HUES64 (cell line): ENCODE data around the gene TDRD7.

ENCODE experiments used
- H3K27ac ChIP-seq: 2 replicates; pipeline ENCODE4 v1.7.0; 2013; ENCODE audit warnings: low read depth, low read length, inconsistent platforms
- H3K27me3 ChIP-seq: 2 replicates; pipeline ENCODE4 v1.6.1; 2013; ENCODE audit warnings: mild to moderate bottlenecking, low read length; ENCODE audit not compliant: insufficient read depth
- H3K36me3 ChIP-seq: 2 replicates; pipeline ENCODE4 v1.6.1; 2013; ENCODE audit warnings: mild to moderate bottlenecking, low read length; ENCODE audit not compliant: insufficient read depth
- H3K4me1 ChIP-seq: 2 replicates; pipeline ENCODE4 v1.6.1; 2013; ENCODE audit warnings: mild to moderate bottlenecking, low read length, moderate library complexity; ENCODE audit not compliant: insufficient read depth
- H3K4me3 ChIP-seq: 2 replicates; pipeline ENCODE4 v1.5.1; 2013; ENCODE audit warnings: mild to moderate bottlenecking, low read length, moderate library complexity
- H3K9ac ChIP-seq: 2 replicates; pipeline ENCODE4 v1.6.1; 2013; ENCODE audit warnings: mild to moderate bottlenecking, low read depth, low read length
- H3K9me3 ChIP-seq: 2 replicates; pipeline ENCODE4 v1.6.1; 2013; ENCODE audit warnings: low read depth, low read length; ENCODE audit not compliant: insufficient read depth
- WGBS: fragments of 150-250, 120-280 bp; methylation state at CpG from one replicate; pipeline ENCODE4 v1.1.7; 2013; ENCODE audit warnings: missing lambda C conversion rate; 5-methylcytosine and 5-hydroxymethylcytosine counted together

Gene TDRD7

DNA sequence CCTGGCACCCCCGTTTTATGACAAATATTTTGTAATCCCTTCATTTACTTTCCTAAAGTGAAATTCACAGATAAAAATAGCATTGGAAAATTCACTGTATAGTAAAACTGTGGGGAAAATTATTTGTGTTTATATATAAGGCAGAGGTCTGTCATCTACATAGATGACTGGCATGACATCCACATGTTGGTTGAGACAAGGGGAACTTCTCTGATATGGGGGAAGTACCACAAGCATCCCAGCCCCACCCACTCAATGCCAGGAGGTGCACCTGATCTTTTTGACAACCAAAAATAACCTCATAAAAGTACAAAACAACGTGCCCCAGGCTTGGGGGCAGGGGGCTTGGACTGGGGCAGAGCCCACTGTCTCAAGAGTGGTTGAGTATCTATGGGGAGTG is 6.3 kb upstream of the TDRD7 start:
- Histone ChIP-seq H3K4me1 (peaks cover 12% of the 10 kb centered on the region; the same call in 1 of the 2 replicates), H3K9me3 (peaks cover 9% of the 10 kb centered on the region; the same call in 1 of the 2 replicates), H3K36me3 (no peaks in the 10 kb centered on the region), H3K27me3 (peaks cover 8% of the 10 kb centered on the region; the same call in 1 of the 2 replicates), H3K9ac (no peak overlapping the region), H3K4me3 (no peak overlapping the region), H3K27ac (no peak overlapping the region)
- 67% methylated on average over 1 of the region's 2 CpGs for WGBS

DNA sequence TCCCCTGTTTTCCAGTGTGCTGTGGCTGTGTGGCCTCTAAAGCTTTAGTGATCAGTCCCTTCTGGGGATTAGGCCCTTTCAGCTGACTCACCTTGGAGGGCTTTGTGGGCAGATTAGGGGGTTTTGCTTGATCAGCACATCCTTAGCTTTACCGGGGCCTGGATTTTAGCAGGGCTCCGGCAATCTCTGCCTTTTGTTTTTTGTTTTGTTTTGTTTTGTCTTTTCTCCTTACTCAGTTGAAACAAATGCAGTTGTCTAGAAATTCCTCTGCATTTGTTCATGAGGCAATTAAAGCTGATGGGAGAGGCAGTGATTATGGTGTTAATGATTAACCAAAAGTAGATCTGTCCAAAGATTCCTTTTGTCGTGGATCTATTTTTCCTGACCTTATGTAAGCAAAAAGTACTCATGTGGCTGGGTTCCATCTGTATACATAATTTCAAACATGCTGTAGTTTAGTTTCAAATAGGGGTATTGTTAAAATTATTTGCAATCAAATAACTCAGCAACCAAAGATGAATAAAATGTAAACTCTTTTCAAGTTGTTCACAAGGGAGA is 5.2 kb upstream of the TDRD7 start:
- H3K4me1 ChIP-seq: peaks cover 12% of the 10 kb centered on the region; the same call in 1 of the 2 replicates
- H3K4me3 ChIP-seq: no peak overlapping the region
- H3K27me3 ChIP-seq: peaks cover 16% of the 10 kb centered on the region
- H3K9ac ChIP-seq: no peak overlapping the region; the same call in 1 of the 2 replicates
- peaks cover 9% of the 10 kb centered on the region; the same call in 1 of the 2 replicates for H3K9me3 ChIP-seq
- WGBS: 72% methylated on average over 3 of the region's 3 CpGs
- H3K27ac ChIP-seq: peak overlapping the region; percentile 37; the same call in 1 of the 2 replicates
- no peaks in the 10 kb centered on the region for H3K36me3 ChIP-seq

GRCh38 chr9:97408562-97408961 is 3.3 kb upstream of the TDRD7 start:
- Histone ChIP-seq H3K9ac (no peak overlapping the region), H3K9me3 (peaks cover 9% of the 10 kb centered on the region; the same call in 1 of the 2 replicates), H3K36me3 (no peaks in the 10 kb centered on the region), H3K27ac (no peak overlapping the region), H3K4me1 (peaks cover 12% of the 10 kb centered on the region; the same call in 1 of the 2 replicates), H3K27me3 (peaks cover 33% of the 10 kb centered on the region), H3K4me3 (no peak overlapping the region)
- WGBS: 84% methylated on average over 4 of the region's 4 CpGs

GRCh38 chr9:97411440-97411788 is 482 bp upstream of the TDRD7 start:
- no peak overlapping the region for H3K27ac ChIP-seq
- no peaks in the 10 kb centered on the region for H3K9me3 ChIP-seq
- WGBS: 38% methylated on average over 3 of the region's 3 CpGs
- no peaks in the 10 kb centered on the region for H3K36me3 ChIP-seq
- H3K4me1 ChIP-seq: peaks cover 7% of the 10 kb centered on the region; the same call in 1 of the 2 replicates
- no peak overlapping the region for H3K9ac ChIP-seq
- H3K4me3 ChIP-seq: peak overlapping the region; percentile 59
- H3K27me3 ChIP-seq: peaks cover 47% of the 10 kb centered on the region

DNA sequence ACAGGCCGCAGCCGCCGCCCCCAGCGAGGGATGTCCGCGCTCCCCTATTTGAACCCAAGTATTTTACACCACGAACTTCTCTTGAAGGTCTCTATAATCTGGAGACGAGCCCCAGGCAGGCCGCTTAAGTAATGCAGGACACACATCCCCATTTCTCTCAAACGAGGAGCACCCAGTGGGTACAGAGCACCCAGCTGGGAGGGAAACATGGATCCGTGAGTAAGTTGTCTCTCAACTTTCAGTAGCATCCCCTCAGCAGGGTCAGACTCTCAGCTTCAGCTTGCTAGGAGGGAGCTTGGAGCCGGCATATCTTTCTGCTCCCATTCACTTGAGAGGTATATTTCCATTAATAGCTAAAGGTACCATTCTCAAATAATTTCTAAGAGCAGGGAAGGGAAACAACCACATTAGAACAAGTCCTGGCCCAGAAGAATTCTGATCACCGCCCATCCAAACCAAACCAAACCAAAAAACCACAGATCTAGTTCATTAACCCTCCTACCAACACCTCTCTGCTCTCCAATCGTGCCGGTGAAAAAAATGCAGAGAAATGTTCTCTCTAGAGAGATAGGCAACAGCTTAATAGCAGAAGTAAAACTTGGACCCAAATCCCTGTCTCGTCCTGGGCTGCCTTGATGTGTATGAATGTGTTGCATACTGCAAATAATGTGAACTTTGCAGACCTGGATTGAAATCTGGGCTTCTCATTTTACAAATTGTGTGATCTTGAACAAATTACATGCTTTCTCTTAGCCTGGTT is 910 bp downstream of the TDRD7 start:
- 22% methylated on average over 15 of the region's 16 CpGs for WGBS

GRCh38 chr9:97413462-97413861 is 1.6 kb downstream of the TDRD7 start:
- 70% methylated on average over 4 of the region's 4 CpGs for WGBS

More for the DNA sequence above, 910 bp downstream of the TDRD7 start:
- Histone ChIP-seq H3K27ac (no peak overlapping the region), H3K36me3 (no peaks in the 10 kb centered on the region), H3K9me3 (no peaks in the 10 kb centered on the region), H3K27me3 (peaks cover 47% of the 10 kb centered on the region), H3K4me1 (no peaks in the 10 kb centered on the region; the same call in 1 of the 2 replicates), H3K4me3 (peak overlapping the region; percentile 59), H3K9ac (peak overlapping the region; percentile 47; the same call in 1 of the 2 replicates)

DNA sequence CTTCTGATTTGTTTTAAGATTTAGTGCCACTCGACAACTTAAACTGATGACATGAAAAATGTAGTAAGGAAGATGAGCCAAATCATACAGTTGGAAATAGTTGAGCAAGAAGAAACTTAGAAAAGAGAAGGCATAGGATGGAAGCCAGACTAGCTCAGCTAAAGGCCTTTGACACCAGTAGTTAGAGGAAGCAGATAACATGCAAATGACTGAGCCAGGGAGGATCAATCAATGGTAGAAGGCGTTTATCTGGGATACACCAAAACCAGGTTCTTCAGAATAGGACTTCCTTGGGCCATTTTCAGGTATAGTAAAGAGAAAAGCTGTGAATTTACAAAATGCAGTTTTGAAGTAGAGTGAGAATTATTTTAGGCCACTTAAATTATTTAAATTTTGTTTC is 3.2 kb downstream of the TDRD7 start:
- Histone ChIP-seq H3K4me3 (no peak overlapping the region), H3K9ac (no peak overlapping the region), H3K36me3 (no peaks in the 10 kb centered on the region), H3K9me3 (no peaks in the 10 kb centered on the region), H3K27ac (no peak overlapping the region), H3K27me3 (peaks cover 42% of the 10 kb centered on the region), H3K4me1 (peaks cover 6% of the 10 kb centered on the region; the same call in 1 of the 2 replicates)
- whole genome bisulfite sequencing: 82% methylated on average over 2 of the region's 2 CpGs

More at GRCh38 chr9:97413462-97413861, 1.6 kb downstream of the TDRD7 start:
- H3K9me3 ChIP-seq: no peaks in the 10 kb centered on the region
- H3K27me3 ChIP-seq: peaks cover 47% of the 10 kb centered on the region
- H3K36me3 ChIP-seq: no peaks in the 10 kb centered on the region
- peak overlapping the region; percentile 59; the same call in 1 of the 2 replicates for H3K4me3 ChIP-seq
- no peak overlapping the region for H3K9ac ChIP-seq
- H3K27ac ChIP-seq: no peak overlapping the region
- H3K4me1 ChIP-seq: no peaks in the 10 kb centered on the region; the same call in 1 of the 2 replicates

- H3K4me1 ChIP-seq: peaks cover 6% of the 10 kb centered on the region; the same call in 1 of the 2 replicates
- H3K9ac ChIP-seq: no peak overlapping the region
- 98% methylated on average over 3 of the region's 3 CpGs for WGBS
These were observed 7.0 kb downstream of the TDRD7 start for GRCh38 chr9:97418880-97419279.

GRCh38 chr9:97419309-97419867 is 7.5 kb downstream of the TDRD7 start:
- H3K9ac ChIP-seq: no peak overlapping the region
- WGBS: 68% methylated on average over 2 of the region's 2 CpGs
- no peak overlapping the region for H3K4me3 ChIP-seq
- H3K27me3 ChIP-seq: peaks cover 6% of the 10 kb centered on the region
- peaks cover 6% of the 10 kb centered on the region; the same call in 1 of the 2 replicates for H3K4me1 ChIP-seq
- H3K27ac ChIP-seq: no peak overlapping the region
- no peaks in the 10 kb centered on the region for H3K36me3 ChIP-seq
- no peaks in the 10 kb centered on the region for H3K9me3 ChIP-seq

More at GRCh38 chr9:97418880-97419279, 7.0 kb downstream of the TDRD7 start:
- Histone ChIP-seq H3K27ac (no peak overlapping the region), H3K9me3 (no peaks in the 10 kb centered on the region), H3K36me3 (no peaks in the 10 kb centered on the region), H3K27me3 (peaks cover 11% of the 10 kb centered on the region), H3K4me3 (no peak overlapping the region)

GRCh38 chr9:97425336-97425972 is 13.6 kb downstream of the TDRD7 start:
- no peaks in the 10 kb centered on the region for H3K36me3 ChIP-seq
- no peak overlapping the region for H3K27ac ChIP-seq
- no peak overlapping the region for H3K4me3 ChIP-seq
- H3K27me3 ChIP-seq: no peaks in the 10 kb centered on the region
- no peaks in the 10 kb centered on the region for H3K4me1 ChIP-seq
- no peaks in the 10 kb centered on the region for H3K9me3 ChIP-seq
- 90% methylated on average over 4 of the region's 4 CpGs for WGBS
- no peak overlapping the region for H3K9ac ChIP-seq

GRCh38 chr9:97425973-97426336 is 14.1 kb downstream of the TDRD7 start:
- Histone ChIP-seq H3K9me3 (no peaks in the 10 kb centered on the region), H3K4me1 (no peaks in the 10 kb centered on the region), H3K4me3 (no peak overlapping the region), H3K27ac (no peak overlapping the region), H3K9ac (no peak overlapping the region), H3K36me3 (no peaks in the 10 kb centered on the region), H3K27me3 (no peaks in the 10 kb centered on the region)
- WGBS: 92% methylated on average over 1 of the region's 3 CpGs
